ENCODE results near the gene PORCN. TPM values are rescaled to one million over a fixed set of nuclear protein-coding genes. Genes with fewer than 3 reads are reported as not detected.

Gene PORCN
- total RNA-seq, 1 experiment from 2014 or later = 16.4 TPM

- TF ChIP-seq, protein P1, sequence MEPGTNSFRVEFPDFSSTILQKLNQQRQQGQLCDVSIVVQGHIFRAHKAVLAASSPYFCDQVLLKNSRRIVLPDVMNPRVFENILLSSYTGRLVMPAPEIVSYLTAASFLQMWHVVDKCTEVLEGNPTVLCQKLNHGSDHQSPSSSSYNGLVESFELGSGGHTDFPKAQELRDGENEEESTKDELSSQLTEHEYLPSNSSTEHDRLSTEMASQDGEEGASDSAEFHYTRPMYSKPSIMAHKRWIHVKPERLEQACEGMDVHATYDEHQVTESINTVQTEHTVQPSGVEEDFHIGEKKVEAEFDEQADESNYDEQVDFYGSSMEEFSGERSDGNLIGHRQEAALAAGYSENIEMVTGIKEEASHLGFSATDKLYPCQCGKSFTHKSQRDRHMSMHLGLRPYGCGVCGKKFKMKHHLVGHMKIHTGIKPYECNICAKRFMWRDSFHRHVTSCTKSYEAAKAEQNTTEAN (CRISPR knock-in tag; IDR thresholded peaks at IDR 0.05) = no peak
- no peak for TF ChIP-seq JUN (CRISPR knock-in tag; IDR thresholded peaks at IDR 0.05)
- TF ChIP-seq ZNF423 (CRISPR knock-in tag; IDR thresholded peaks at IDR 0.05) = no peak
- TF ChIP-seq NFATC4 (CRISPR knock-in tag; IDR thresholded peaks at IDR 0.05) = no peak
- no peak for TF ChIP-seq ZNF671 (CRISPR knock-in tag; IDR thresholded peaks at IDR 0.05)
- no peak for TF ChIP-seq ZNF263 (CRISPR knock-in tag; IDR thresholded peaks at IDR 0.05; ENCODE audit: low read depth)
- TF ChIP-seq ERG (CRISPR knock-in tag; IDR thresholded peaks at IDR 0.05) = no peak
Observed at GRCh38 chrX:48478806-48479205, 30.0 kb upstream of the PORCN start (continued).

DNA sequence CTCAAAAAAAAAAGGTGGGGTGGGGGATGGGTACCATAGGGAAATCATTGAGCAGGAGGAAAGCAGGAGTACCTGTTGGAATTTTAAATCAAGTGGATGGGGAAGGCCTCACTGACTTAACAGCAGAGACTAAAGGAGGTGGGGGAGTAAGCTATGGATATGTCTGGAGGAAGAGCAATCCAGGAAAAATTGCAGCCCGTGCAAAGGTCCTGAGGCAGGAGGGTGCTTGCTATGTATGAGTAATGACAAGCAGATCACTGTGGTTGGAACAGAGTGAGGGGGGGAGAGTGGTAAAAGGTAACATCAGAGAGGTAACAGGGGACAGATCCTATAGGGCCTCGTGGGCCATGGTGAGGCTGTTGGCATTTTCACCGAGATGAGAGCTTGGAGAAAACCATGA is 28.6 kb upstream of the PORCN start:
- no peak overlapping the region for H3K27ac Mint-ChIP-seq
- H3K27me3 Mint-ChIP-seq (ENCODE audit: low read depth) = no peaks in the 10 kb centered on the region
- POLR2A ChIA-PET = no interaction called here
- ATAC-seq (no peak), DNase-seq (ENCODE audit: low spot score) (no peak)
- no peak overlapping the region for H3K4me3 Mint-ChIP-seq
- TF ChIP-seq FOXK1 (CRISPR knock-in tag; IDR thresholded peaks at IDR 0.05) = no peak
- no peak for TF ChIP-seq JAZF1 (CRISPR knock-in tag; IDR thresholded peaks at IDR 0.05)
- TF ChIP-seq HMGXB4 (CRISPR knock-in tag; IDR thresholded peaks at IDR 0.05) = no peak
- TF ChIP-seq, protein P2, sequence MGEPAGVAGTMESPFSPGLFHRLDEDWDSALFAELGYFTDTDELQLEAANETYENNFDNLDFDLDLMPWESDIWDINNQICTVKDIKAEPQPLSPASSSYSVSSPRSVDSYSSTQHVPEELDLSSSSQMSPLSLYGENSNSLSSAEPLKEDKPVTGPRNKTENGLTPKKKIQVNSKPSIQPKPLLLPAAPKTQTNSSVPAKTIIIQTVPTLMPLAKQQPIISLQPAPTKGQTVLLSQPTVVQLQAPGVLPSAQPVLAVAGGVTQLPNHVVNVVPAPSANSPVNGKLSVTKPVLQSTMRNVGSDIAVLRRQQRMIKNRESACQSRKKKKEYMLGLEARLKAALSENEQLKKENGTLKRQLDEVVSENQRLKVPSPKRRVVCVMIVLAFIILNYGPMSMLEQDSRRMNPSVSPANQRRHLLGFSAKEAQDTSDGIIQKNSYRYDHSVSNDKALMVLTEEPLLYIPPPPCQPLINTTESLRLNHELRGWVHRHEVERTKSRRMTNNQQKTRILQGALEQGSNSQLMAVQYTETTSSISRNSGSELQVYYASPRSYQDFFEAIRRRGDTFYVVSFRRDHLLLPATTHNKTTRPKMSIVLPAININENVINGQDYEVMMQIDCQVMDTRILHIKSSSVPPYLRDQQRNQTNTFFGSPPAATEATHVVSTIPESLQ (CRISPR knock-in tag; IDR thresholded peaks at IDR 0.05) = no peak
- no peak for TF ChIP-seq OVOL2 (CRISPR knock-in tag; IDR thresholded peaks at IDR 0.05; ENCODE audit: borderline replicate concordance)
- TF ChIP-seq NR1H2 (CRISPR knock-in tag; IDR thresholded peaks at IDR 0.05) = no peak
- TF ChIP-seq, protein P1 (CRISPR knock-in tag; IDR thresholded peaks at IDR 0.05) = no peak
- no peak for TF ChIP-seq ZNF138 (CRISPR knock-in tag; conservative IDR thresholded peaks at IDR 0.05)
- no peak for TF ChIP-seq USF1 (CRISPR knock-in tag; IDR thresholded peaks at IDR 0.05)
- no peak for TF ChIP-seq ATF2 (CRISPR knock-in tag; IDR thresholded peaks at IDR 0.05; ENCODE audit: borderline replicate concordance, low read depth)
- TF ChIP-seq ERG (CRISPR knock-in tag; IDR thresholded peaks at IDR 0.05) = no peak
- TF ChIP-seq AFF4 (CRISPR knock-in tag; IDR thresholded peaks at IDR 0.05; ENCODE audit: borderline replicate concordance) = no peak
- TF ChIP-seq ATF1 (CRISPR knock-in tag; IDR thresholded peaks at IDR 0.05) = no peak
- no peak for TF ChIP-seq SOX15 (CRISPR knock-in tag; IDR thresholded peaks at IDR 0.05)
- CTCF ChIA-PET = no interaction called here
- H3K9me3 Mint-ChIP-seq = no peaks in the 10 kb centered on the region
- H3K36me3 Mint-ChIP-seq = peaks cover 23% of the 10 kb centered on the region
- peaks cover 12% of the 10 kb centered on the region for H3K4me1 Mint-ChIP-seq

Data from WTC11 (cell line).